Thoracic aorta (tissue), 2 donors: ENCODE data around the gene SLC26A8. TPM values are rescaled to one million over a fixed set of nuclear protein-coding genes. Genes with fewer than 3 reads are reported as not detected.

Experiments used
- ATAC-seq: fragments of 150-250 bp; one replicate; pipeline ENCODE4 v1.8.0; 2017; ENCODE audit warnings: low read depth; ENCODE audit not compliant: insufficient number of reproducible peaks, low FRiP score
- DNase-seq: peaks from one replicate; pipeline ENCODE4 v3.0.0-alpha.2; 2020; ENCODE audit warnings: low spot score
- H3K27ac ChIP-seq, 2 donors: fragments of 200-600 bp; sonication (generic); 1 replicate in 1 of 2; 2 replicates in 1 of 2; pipeline ENCODE4 v1.5.1; 2016; ENCODE audit warnings: mild to moderate bottlenecking in 2 of 2, moderate library complexity in 2 of 2
- H3K27me3 ChIP-seq: fragments of 200-600 bp; sonication (generic); replicated peaks from 2 replicates; pipeline ENCODE4 v1.6.0; 2016; ENCODE audit warnings: mild to moderate bottlenecking; ENCODE audit not compliant: insufficient read depth
- H3K36me3 ChIP-seq: fragments of 200-600 bp; sonication (generic); one replicate; pipeline ENCODE4 v1.5.1; 2016
- H3K4me1 ChIP-seq, 2 donors: fragments of 200-600 bp; sonication (generic); 1 replicate in 1 of 2; 2 replicates in 1 of 2; pipeline versions ENCODE4 v1.5.1 to v1.6.0; 2016; ENCODE audit warnings: low read depth in 2 of 2, mild to moderate bottlenecking in 1 of 2; ENCODE audit not compliant: control insufficient read depth in 1 of 2
- H3K4me3 ChIP-seq: fragments of 200-600 bp; sonication (generic); 2 replicates; pipeline ENCODE4 v1.5.1; 2016; ENCODE audit warnings: mild to moderate bottlenecking
- H3K9me3 ChIP-seq: fragments of 200-600 bp; sonication (generic); 2 replicates; pipeline ENCODE4 v1.5.1; 2016
- total RNA-seq, 2 donors: library from RNA; depleted of rRNA; stranded (reverse); fragments of >200 nt; gene quantifications; one replicate each; pipeline versions ENCODE4 v1.1.0 to v1.2.3, GENCODE V29; 2016
- TF ChIP-seq, protein P1 (sequence below): fragments of 200-600 bp; sonication (generic); IDR thresholded peaks from one replicate; pipeline ENCODE4 v1.5.1; 2019; ENCODE audit warnings: antibody characterized with exemption

The SLC26A8 gene
- total RNA-seq, 2 donors from 2014 or later = 0.28 TPM; not detected in 1

DNA sequence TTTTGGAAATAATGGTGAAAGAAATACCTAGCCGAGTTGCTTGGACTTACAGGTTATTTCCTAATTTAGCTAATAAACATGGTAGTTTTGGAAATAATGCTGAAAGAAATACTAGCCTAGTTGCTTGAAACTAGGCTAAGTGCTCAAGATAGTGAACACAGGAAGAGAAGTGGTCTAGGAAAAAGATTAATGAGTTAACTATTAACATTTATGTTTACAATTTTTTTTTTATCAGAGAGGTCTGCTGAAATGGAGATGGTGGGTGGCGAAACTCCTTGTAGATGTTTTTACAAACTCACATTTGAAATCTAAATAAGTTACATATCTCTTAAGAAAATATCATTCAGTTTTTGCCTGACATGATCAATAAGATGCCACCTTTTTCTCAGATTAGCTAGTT is 42.4 kb upstream of the SLC26A8 start:
- Histone ChIP-seq H3K9me3 (no peaks in the 10 kb centered on the region), H3K27me3 (no peaks in the 10 kb centered on the region), H3K27ac (no peak overlapping the region), H3K4me1 (peaks cover 30 to 50% of the 10 kb centered on the region in 2 donors), H3K36me3 (no peaks in the 10 kb centered on the region), H3K4me3 (no peak overlapping the region)
- no peak for DNase-seq
- ATAC-seq = no peak
- TF ChIP-seq, protein P1, sequence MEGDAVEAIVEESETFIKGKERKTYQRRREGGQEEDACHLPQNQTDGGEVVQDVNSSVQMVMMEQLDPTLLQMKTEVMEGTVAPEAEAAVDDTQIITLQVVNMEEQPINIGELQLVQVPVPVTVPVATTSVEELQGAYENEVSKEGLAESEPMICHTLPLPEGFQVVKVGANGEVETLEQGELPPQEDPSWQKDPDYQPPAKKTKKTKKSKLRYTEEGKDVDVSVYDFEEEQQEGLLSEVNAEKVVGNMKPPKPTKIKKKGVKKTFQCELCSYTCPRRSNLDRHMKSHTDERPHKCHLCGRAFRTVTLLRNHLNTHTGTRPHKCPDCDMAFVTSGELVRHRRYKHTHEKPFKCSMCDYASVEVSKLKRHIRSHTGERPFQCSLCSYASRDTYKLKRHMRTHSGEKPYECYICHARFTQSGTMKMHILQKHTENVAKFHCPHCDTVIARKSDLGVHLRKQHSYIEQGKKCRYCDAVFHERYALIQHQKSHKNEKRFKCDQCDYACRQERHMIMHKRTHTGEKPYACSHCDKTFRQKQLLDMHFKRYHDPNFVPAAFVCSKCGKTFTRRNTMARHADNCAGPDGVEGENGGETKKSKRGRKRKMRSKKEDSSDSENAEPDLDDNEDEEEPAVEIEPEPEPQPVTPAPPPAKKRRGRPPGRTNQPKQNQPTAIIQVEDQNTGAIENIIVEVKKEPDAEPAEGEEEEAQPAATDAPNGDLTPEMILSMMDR = no peak

DNA sequence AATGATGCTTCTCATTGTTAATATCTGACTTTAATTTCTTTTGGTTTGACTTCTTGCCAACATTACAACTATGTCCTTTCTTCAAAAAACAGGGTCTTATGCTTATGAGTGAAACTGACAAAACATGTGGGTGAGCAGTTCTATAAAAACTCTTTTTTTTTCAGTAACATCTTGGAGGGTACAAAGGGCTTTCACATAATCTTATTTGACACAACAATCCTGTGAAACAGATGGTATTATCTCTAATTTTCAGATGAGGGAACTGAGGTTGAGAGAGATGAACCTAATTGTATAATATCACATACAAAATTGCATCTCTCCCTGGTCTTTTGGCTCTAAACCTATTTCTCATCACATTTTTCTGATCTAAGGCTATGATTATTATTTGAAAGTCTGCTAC is 41.5 kb upstream of the SLC26A8 start:
- no peak overlapping the region for H3K27ac ChIP-seq
- no peak for ATAC-seq
- TF ChIP-seq, protein P1 = no peak
- peaks cover 30 to 56% of the 10 kb centered on the region in 2 donors for H3K4me1 ChIP-seq
- no peaks in the 10 kb centered on the region for H3K27me3 ChIP-seq
- DNase-seq = no peak
- H3K4me3 ChIP-seq = no peak overlapping the region
- no peaks in the 10 kb centered on the region for H3K9me3 ChIP-seq
- no peaks in the 10 kb centered on the region for H3K36me3 ChIP-seq

DNA sequence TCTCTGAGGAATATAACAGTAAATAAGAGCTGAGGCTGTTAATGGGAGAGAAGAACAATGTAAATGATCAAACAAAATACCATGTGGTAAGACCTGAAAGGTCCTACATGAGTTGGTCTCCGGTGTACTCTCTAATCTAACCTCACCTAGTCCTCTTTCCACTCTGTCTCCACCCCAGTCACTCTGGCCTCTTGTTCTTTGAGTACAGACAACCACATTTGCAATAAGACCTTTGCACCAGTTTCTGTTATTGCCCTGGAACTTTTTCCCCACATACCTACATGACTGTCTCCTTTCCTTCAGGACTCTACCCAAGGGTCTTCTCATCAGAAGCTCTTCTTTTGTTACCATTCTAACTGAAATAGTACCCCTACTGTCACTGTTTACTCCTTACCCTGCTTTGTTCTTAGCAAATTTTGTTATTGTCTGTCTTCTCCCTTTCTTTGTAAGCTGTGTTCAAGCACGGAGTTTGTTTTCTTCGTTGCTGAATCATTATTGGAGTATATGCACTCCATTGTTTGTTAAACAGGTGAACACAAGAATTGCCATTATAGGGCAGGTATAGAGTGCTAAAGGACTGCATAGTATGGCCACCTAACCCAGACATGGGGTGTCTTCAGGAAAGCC is 40.4 kb upstream of the SLC26A8 start:
- H3K4me3 ChIP-seq = no peak overlapping the region
- H3K27ac ChIP-seq = no peak overlapping the region
- no peak for DNase-seq
- TF ChIP-seq, protein P1 = no peak
- no peak for ATAC-seq
- peaks cover under 1% of the 10 kb centered on the region for H3K36me3 ChIP-seq
- peaks cover 30 to 49% of the 10 kb centered on the region in 2 donors for H3K4me1 ChIP-seq
- H3K9me3 ChIP-seq = no peaks in the 10 kb centered on the region
- no peaks in the 10 kb centered on the region for H3K27me3 ChIP-seq

DNA sequence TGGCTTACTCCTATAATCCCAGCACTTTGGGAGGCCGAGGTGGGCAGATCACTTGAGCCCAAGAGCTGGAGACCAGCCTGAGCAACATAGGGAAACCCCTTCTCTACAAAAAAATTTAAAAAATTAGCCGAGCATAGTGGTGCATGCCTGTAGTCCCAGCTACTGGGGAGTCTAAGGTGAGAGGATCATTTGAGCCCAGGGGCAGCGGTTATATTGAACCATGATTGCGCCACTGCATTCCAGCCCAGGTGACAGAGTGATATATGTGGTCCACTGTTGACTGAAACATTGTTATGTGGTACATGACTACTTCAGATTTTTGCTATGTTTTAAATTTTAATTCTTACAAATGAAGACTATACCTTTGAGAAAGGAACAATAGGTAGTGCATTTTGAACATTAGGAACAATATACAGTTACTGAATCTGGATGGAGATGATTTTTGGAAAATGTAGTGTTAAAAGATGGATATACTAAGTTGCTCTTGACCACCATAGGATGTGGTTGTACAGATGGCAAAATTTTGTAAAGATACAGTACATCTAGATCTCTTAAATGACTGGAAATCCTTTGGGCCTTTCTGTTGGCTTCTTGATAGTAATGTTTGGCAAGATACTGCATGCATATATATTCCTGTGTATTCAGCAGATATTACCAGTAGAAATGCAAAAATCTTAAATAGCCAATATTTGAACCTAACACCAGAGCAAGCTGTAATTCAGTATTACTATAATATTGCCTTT is 39.0 kb upstream of the SLC26A8 start:
- H3K27me3 ChIP-seq = no peaks in the 10 kb centered on the region
- H3K4me3 ChIP-seq = no peak overlapping the region
- H3K4me1 ChIP-seq = peaks cover 29 to 48% of the 10 kb centered on the region in 2 donors
- peaks cover 7% of the 10 kb centered on the region for H3K36me3 ChIP-seq
- no peaks in the 10 kb centered on the region for H3K9me3 ChIP-seq
- no peak overlapping the region for H3K27ac ChIP-seq
- TF ChIP-seq, protein P1 = no peak
- no peak for DNase-seq
- ATAC-seq = no peak

DNA sequence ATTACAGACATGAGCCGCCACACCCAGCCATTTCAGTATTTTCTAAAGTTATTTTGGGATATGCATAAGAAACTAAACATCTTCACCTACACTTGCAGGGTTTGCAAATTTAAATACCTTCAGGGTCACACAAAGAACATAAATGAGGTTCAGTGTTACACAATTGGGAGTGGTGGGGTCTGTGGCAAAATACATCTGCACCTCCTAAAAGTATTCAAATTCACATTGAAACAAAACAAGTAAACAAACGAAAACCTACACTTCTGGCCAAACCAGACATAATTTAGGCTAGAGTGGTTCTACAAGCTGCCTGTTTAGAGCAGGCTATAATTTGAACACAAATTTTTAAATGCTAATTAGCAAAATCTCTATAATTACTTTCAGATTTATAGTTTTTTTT is 37.8 kb upstream of the SLC26A8 start:
- no peaks in the 10 kb centered on the region for H3K9me3 ChIP-seq
- TF ChIP-seq, protein P1 = no peak
- no peak for ATAC-seq
- H3K27ac ChIP-seq = no peak overlapping the region
- peaks cover 19 to 47% of the 10 kb centered on the region in 2 donors for H3K4me1 ChIP-seq
- no peak overlapping the region for H3K4me3 ChIP-seq
- H3K36me3 ChIP-seq = peaks cover 7% of the 10 kb centered on the region
- DNase-seq = no peak
- no peaks in the 10 kb centered on the region for H3K27me3 ChIP-seq
